HEK293T (cell line): ENCODE data around the gene DCP2.

Source experiments
- CTCF ChIA-PET: fragments of 350-600 bp; formaldehyde crosslinking; extraction: SDS; loops from one replicate; lab custom pipeline; 2021; ENCODE audit warnings: antibody characterized with exemption, inconsistent platforms; lab: Yijun Ruan, JAX
- POLR2A ChIA-PET: fragments of 350-600 bp; formaldehyde crosslinking; extraction: SDS; loops from one replicate; lab custom pipeline; 2020; ENCODE audit warnings: antibody characterized with exemption, inconsistent platforms; lab: Yijun Ruan, JAX
- DNase-seq: peaks from one replicate; pipeline ENCODE4 v3.0.0; 2012; ENCODE audit warnings: mixed read lengths; ENCODE audit errors: extremely low spot score
- ARNT ChIP-seq: fragments of 450-650 bp; IDR thresholded peaks from 2 replicates; pipeline ENCODE4 v1.6.1; 2017; ENCODE audit warnings: mild to moderate bottlenecking
- BHLHE40 ChIP-seq: fragments of 450-650 bp; IDR thresholded peaks from 2 replicates; pipeline ENCODE4 v1.6.1; 2016; ENCODE audit warnings: mild to moderate bottlenecking, moderate library complexity, borderline replicate concordance
- FOXA1 ChIP-seq: fragments of 450-650 bp; IDR thresholded peaks from 2 replicates; pipeline ENCODE4 v1.6.1; 2016; ENCODE audit warnings: mild to moderate bottlenecking
- FOXK2 ChIP-seq: fragments of 450-650 bp; IDR thresholded peaks from 2 replicates; pipeline ENCODE4 v1.6.1; 2016; ENCODE audit warnings: mild to moderate bottlenecking
- FOXM1 ChIP-seq: fragments of 450-650 bp; IDR thresholded peaks from 2 replicates; pipeline ENCODE4 v1.6.1; 2017; ENCODE audit warnings: mild to moderate bottlenecking, borderline replicate concordance
- L3MBTL2 ChIP-seq: fragments of 450-650 bp; conservative IDR thresholded peaks from 2 replicates; pipeline ENCODE4 v1.6.1; 2016; ENCODE audit warnings: mild to moderate bottlenecking
- LEF1 ChIP-seq: fragments of 450-650 bp; IDR thresholded peaks from 2 replicates; pipeline ENCODE4 v1.6.1; 2017; ENCODE audit warnings: mild to moderate bottlenecking, borderline replicate concordance
- NFRKB ChIP-seq: fragments of 450-650 bp; IDR thresholded peaks from 2 replicates; pipeline ENCODE4 v1.6.1; 2016; ENCODE audit warnings: mild to moderate bottlenecking, moderate library complexity
- SUZ12 ChIP-seq: fragments of 450-650 bp; IDR thresholded peaks from 2 replicates; pipeline ENCODE4 v1.6.1; 2016; ENCODE audit warnings: mild to moderate bottlenecking
- TARDBP ChIP-seq: fragments of 450-650 bp; IDR thresholded peaks from 2 replicates; pipeline ENCODE4 v1.6.1; 2016
- ZNF384 ChIP-seq: fragments of 450-650 bp; IDR thresholded peaks from 2 replicates; pipeline ENCODE4 v1.6.1; 2016

DCP2 gene

GRCh38 chr5:113065626-113066025, 89.0 kb downstream of the DCP2 start:
- POLR2A ChIA-PET: no interaction called here
- TF ChIP-seq BHLHE40 (no peak), FOXA1 (no peak), ZNF384 (no peak), LEF1 (no peak), NFRKB (no peak), FOXM1 (no peak)
- CTCF ChIA-PET: no interaction called here
- DNase-seq: no peak

GRCh38 chr5:113067635-113068344, 91.2 kb downstream of the DCP2 start:
- CTCF ChIA-PET: interaction anchor here (0.7 kb wide), 1 partner anchor 9 kb away, joined by 7 read pairs; no protein-coding TSS in a partner anchor
- POLR2A ChIA-PET: no interaction called here
- no peak for TF ChIP-seq BHLHE40
- TF ChIP-seq TARDBP: no peak
- no peak for TF ChIP-seq NFRKB
- TF ChIP-seq ZNF384: no peak
- TF ChIP-seq L3MBTL2: no peak
- no peak for TF ChIP-seq SUZ12
- DNase-seq: no peak

GRCh38 chr5:113068559-113068958, 92.0 kb downstream of the DCP2 start:
- POLR2A ChIA-PET: no interaction called here

More at GRCh38 chr5:113068559-113068958, 92.0 kb downstream of the DCP2 start:
- CTCF ChIA-PET: interaction anchor here (0.6 to 0.7 kb wide), 3 partner anchors 9 to 538 kb away, joined by 3 to 7 read pairs (median 3); no protein-coding TSS in a partner anchor
- no peak for DNase-seq
- TF ChIP-seq ARNT (no peak), FOXM1 (no peak), FOXK2 (no peak), ZNF384 (no peak), LEF1 (no peak)
